Measurements from ENCODE around the gene HGF.

- no peak for TF ChIP-seq CHD4 (IDR thresholded peaks at IDR 0.05; ENCODE audit: borderline replicate concordance, low read length)
- TF ChIP-seq MAX (IDR thresholded peaks at IDR 0.05): no peak
- no peak for TF ChIP-seq KLF11 (CRISPR knock-in tag; IDR thresholded peaks at IDR 0.05)
- TF ChIP-seq SMAD9 (CRISPR knock-in tag; IDR thresholded peaks at IDR 0.05): no peak
- no peak for TF ChIP-seq ZNF768 (CRISPR knock-in tag; IDR thresholded peaks at IDR 0.05)
- no peak for TF ChIP-seq ZNF619 (CRISPR knock-in tag; IDR thresholded peaks at IDR 0.05)
- TF ChIP-seq CTCF (CRISPR knock-in tag; IDR thresholded peaks at IDR 0.05): no peak
These were observed 50.0 kb downstream of the HGF start for GRCh38 chr7:81719865-81720264.

All from HepG2 (cell line).